Measurements from ENCODE around the gene UROC1.

DNA sequence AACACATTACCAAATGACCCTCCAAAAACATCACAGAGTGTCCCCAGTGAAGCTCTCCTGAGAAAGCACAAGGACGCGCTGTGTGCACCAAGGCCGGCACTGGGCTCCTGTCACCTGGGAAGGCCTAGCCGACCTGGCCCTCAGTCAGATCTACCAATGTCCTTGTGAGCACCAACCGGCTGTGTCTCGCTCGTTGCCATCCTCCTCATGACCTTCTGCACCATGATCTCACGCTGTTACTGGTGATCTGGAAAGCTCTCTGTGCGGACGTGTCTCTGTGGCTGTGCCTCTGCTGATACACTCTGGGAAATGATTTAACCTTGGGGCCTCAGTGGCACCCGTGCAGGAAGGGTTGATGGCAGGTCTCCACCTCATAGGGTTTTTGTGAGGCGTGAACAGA is 66.1 kb downstream of the UROC1 start:
- TF ChIP-seq, protein P1, sequence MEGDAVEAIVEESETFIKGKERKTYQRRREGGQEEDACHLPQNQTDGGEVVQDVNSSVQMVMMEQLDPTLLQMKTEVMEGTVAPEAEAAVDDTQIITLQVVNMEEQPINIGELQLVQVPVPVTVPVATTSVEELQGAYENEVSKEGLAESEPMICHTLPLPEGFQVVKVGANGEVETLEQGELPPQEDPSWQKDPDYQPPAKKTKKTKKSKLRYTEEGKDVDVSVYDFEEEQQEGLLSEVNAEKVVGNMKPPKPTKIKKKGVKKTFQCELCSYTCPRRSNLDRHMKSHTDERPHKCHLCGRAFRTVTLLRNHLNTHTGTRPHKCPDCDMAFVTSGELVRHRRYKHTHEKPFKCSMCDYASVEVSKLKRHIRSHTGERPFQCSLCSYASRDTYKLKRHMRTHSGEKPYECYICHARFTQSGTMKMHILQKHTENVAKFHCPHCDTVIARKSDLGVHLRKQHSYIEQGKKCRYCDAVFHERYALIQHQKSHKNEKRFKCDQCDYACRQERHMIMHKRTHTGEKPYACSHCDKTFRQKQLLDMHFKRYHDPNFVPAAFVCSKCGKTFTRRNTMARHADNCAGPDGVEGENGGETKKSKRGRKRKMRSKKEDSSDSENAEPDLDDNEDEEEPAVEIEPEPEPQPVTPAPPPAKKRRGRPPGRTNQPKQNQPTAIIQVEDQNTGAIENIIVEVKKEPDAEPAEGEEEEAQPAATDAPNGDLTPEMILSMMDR (IDR thresholded peaks at IDR 0.05): no peak
- TF ChIP-seq POLR2A (IDR thresholded peaks at IDR 0.05): no peak

Data from body of pancreas (tissue), 4 donors.